ENCODE results near the gene CPZ. TPM values are rescaled to one million over a fixed set of nuclear protein-coding genes. Genes with fewer than 3 reads are reported as not detected.

Gene CPZ
- total RNA-seq, 1 donor from 2014 or later = not detected

DNA sequence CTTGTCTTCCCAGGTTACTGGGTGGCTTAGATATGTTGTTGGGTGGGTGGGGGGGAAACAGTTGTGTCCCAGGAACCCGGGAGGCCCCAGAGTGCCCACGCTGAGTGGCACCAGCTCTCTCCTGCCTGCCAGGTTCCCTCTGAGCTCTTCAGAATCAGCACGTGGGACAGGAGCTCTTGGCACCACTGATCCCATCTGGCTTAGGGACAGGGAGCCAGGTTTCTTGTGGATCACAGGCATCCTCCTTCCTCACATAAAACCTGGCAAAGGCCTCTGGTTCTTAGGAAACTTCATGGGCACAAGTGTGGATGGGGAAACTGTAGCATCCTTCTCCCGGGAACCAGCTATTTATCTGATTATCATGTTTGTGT, 8.9 kb upstream of the CPZ start:
- DNase-seq (ENCODE audit: low spot score) = no peak
- H3K9me3 Mint-ChIP-seq = no peaks in the 10 kb centered on the region
- H3K27me3 Mint-ChIP-seq (ENCODE audit: insufficient read depth, low read depth) = peaks cover 50% of the 10 kb centered on the region
- Histone ChIP-seq H3K4me3 (no peak overlapping the region), H3K27ac (no peak overlapping the region), H3K4me1 (peaks cover 8% of the 10 kb centered on the region), H3K4me2 (no peak overlapping the region), H3K79me2 (ENCODE audit: low read depth) (no peaks in the 10 kb centered on the region), H3K9ac (no peak overlapping the region), H3K27me3 (peaks cover 46% of the 10 kb centered on the region), H3F3A (ENCODE audit: low read depth) (peaks cover 12% of the 10 kb centered on the region), H3K9me3 (ENCODE audit: low read depth) (no peaks in the 10 kb centered on the region), H2AFZ (replicated peaks) (no peak overlapping the region), H4K20me1 (ENCODE audit: low read depth) (peaks cover 35% of the 10 kb centered on the region), H3K36me3 (no peaks in the 10 kb centered on the region)
- H3K4me3 Mint-ChIP-seq = no peak overlapping the region
- no peak overlapping the region for H3K27ac Mint-ChIP-seq
- H3K36me3 Mint-ChIP-seq = no peaks in the 10 kb centered on the region
- peaks cover 7% of the 10 kb centered on the region for H3K4me1 Mint-ChIP-seq
- TF ChIP-seq EZH2phosphoT487 (IDR thresholded peaks at IDR 0.05) (no peak), CTCF (IDR thresholded peaks at IDR 0.05) (no peak), EZH2 (IDR thresholded peaks at IDR 0.05) (no peak)

GRCh38 chr4:8585186-8585585, 7.4 kb upstream of the CPZ start:
- H3K27me3 Mint-ChIP-seq (ENCODE audit: insufficient read depth, low read depth) = peaks cover 47% of the 10 kb centered on the region
- DNase-seq (ENCODE audit: low spot score) = peak; percentile 38

GRCh38 chr4:8585721-8586212, 6.8 kb upstream of the CPZ start:
- Mint-ChIP-seq H3K4me3 (no peak overlapping the region), H3K9me3 (no peaks in the 10 kb centered on the region), H3K27ac (no peak overlapping the region), H3K27me3 (ENCODE audit: insufficient read depth, low read depth) (peaks cover 47% of the 10 kb centered on the region), H3K36me3 (no peaks in the 10 kb centered on the region), H3K4me1 (peaks cover 11% of the 10 kb centered on the region)
- TF ChIP-seq CTCF (IDR thresholded peaks at IDR 0.05) (no peak), EZH2phosphoT487 (IDR thresholded peaks at IDR 0.05) (no peak), EZH2 (IDR thresholded peaks at IDR 0.05) (no peak)
- H3F3A ChIP-seq (ENCODE audit: low read depth) = peaks cover under 1% of the 10 kb centered on the region
- H3K36me3 ChIP-seq = no peaks in the 10 kb centered on the region
- peaks cover 34% of the 10 kb centered on the region for H3K27me3 ChIP-seq
- H2AFZ ChIP-seq (replicated peaks) = no peak overlapping the region
- H3K4me1 ChIP-seq = peaks cover 9% of the 10 kb centered on the region
- H3K9ac ChIP-seq = no peak overlapping the region
- no peak overlapping the region for H3K4me3 ChIP-seq
- no peak for DNase-seq (ENCODE audit: low spot score)
- H4K20me1 ChIP-seq (ENCODE audit: low read depth) = peaks cover 19% of the 10 kb centered on the region
- H3K4me2 ChIP-seq = no peak overlapping the region
- H3K27ac ChIP-seq = no peak overlapping the region
- no peaks in the 10 kb centered on the region for H3K79me2 ChIP-seq (ENCODE audit: low read depth)
- H3K9me3 ChIP-seq (ENCODE audit: low read depth) = no peaks in the 10 kb centered on the region

More at GRCh38 chr4:8585186-8585585, 7.4 kb upstream of the CPZ start:
- no peaks in the 10 kb centered on the region for H3K36me3 ChIP-seq
- no peak overlapping the region for H3K4me3 Mint-ChIP-seq
- H3K9me3 Mint-ChIP-seq = no peaks in the 10 kb centered on the region
- H3K9ac ChIP-seq = no peak overlapping the region
- no peak for TF ChIP-seq EZH2 (IDR thresholded peaks at IDR 0.05)
- TF ChIP-seq CTCF (IDR thresholded peaks at IDR 0.05) = peak; percentile 45
- no peaks in the 10 kb centered on the region for H3K36me3 Mint-ChIP-seq
- H2AFZ ChIP-seq (replicated peaks) = no peak overlapping the region
- H3K4me3 ChIP-seq = no peak overlapping the region
- no peaks in the 10 kb centered on the region for H3K79me2 ChIP-seq (ENCODE audit: low read depth)
- H3K27ac ChIP-seq = no peak overlapping the region
- H3K9me3 ChIP-seq (ENCODE audit: low read depth) = no peaks in the 10 kb centered on the region
- H3K4me1 ChIP-seq = peaks cover 7% of the 10 kb centered on the region
- peaks cover 5% of the 10 kb centered on the region for H3K4me1 Mint-ChIP-seq
- H3F3A ChIP-seq (ENCODE audit: low read depth) = peaks cover 6% of the 10 kb centered on the region
- H3K27me3 ChIP-seq = peaks cover 32% of the 10 kb centered on the region
- H4K20me1 ChIP-seq (ENCODE audit: low read depth) = peaks cover 24% of the 10 kb centered on the region
- no peak overlapping the region for H3K4me2 ChIP-seq
- no peak overlapping the region for H3K27ac Mint-ChIP-seq
